Activated CD8-positive, alpha-beta memory T cell treated with anti-CD3 and anti-CD28 coated beads, Interleukin-2, amount 50 U/mL, for 1 hour (primary cell): Measurements from ENCODE around the gene DMTF1.
"Not testable (repeated sequence)": the region's sequence is repeated elsewhere in the genome, so short reads cannot be mapped to it uniquely, and the experiment has no call there.

Experiments used
- DNase-seq: peaks from one replicate; pipeline ENCODE4 v3.0.0-alpha.2; 2020; ENCODE audit errors: extremely low read depth

The DMTF1 gene

DNA sequence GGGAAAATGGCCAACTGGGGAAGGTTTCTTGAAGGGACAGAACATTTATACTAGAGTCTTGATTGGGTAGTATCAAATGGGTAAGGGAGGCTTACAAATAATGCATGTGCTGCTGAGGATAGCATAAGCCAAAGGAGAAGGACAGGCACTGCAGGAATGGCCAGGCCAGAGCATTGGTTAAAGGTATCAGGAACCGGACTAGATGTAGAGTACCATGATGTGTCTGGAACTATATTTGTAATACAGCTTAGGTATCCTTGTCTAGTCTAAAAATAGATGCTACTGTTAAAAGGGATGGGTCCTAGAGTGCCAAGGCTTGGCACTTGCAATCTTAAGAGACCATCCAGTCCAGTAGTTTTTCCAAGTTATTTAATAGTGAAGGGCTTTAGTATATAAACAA is 47.0 kb downstream of the DMTF1 start:
- DNase-seq: no peak

DNA sequence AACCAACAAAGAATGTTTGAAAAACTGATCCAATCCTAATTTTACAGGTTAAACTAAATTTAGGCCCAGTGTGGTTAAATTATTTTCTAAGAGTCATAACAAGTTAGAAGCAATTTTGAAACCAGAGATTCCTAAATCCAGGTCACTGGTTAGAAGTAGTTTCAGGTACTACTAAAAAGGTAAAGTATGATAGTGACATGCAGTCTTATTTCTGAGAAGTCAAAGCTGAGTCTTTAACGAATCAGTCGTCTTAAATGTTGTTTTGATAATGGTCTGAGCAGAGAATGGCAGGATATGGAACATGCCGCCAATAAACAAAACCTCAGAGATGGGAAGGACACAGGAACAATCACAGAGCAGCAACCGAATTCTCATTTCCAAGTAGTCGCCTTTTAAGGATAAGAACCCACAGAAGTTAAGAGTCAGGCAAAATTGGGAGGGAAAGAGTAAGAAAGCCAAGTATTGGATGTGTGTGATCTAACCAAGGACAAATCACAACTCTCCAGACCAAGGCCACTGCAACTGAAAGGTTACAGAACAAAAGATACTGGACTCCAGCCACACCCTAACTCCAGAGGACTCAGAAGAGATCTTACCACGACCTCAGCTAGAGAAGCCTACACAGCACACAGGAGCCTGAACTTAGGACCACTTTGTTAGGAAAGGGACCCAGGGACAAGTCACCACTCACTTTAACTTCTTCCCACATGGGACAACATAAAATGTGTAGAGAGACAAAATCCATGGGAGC is 47.6 kb downstream of the DMTF1 start:
- DNase-seq: no peak

DNA sequence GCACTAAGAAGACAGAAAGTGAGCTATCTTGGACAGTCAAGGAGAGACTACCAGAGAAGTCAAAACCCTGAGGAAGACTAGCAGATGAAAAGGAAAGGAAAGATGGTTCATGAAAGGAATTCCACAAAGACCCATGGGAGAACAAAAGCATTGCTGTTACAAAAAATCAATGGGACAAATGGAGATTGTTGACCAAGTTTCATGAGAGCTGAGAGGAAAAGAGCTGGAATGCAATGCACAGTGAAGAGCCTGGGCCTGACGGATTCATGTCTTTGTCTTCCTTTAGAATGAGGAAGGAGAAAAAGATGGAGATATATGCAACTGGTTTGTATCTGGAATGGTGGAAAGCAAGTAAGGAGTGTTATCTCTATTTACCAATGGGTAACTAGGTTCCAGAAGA is 50.0 kb downstream of the DMTF1 start:
- DNase-seq: no peak

DNA sequence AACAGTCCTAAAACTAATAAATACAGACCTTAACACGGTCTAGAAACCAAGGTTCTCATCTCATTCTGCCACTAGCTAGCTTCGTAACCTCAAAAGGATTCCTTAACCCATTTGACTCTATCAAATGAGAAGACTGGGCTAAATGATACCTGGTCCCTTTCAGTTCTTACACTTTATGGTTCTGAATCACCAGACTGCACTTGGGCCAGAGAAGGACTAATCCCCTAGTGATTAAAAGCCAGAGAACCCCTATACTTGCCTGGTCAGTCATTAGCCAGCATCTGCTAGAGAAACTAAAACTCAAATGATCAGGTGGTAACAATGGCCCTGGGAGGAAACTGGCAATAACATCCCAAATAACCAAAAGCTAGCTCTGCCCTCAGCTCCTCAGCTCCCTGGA is 50.5 kb downstream of the DMTF1 start:
- DNase-seq: no peak

DNA sequence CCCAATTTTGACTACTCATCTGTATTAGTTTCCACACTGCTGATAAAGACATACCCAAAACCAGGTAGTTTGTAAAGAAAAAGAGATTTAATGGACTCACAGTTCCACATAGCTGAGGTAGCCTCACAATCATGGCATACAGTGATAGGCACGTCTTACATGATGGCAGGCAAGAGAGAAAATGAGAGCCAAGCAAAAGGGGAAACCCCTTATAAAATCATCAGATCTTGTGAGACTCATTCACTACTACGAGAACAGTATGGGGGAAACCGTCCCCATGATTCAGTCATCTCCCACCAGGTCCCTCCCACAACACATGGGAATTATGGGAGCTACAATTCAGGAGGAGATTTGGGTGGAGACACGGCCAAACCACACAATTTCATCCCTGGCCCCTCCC is 51.7 kb downstream of the DMTF1 start:
- DNase-seq: not testable (repeated sequence)

DNA sequence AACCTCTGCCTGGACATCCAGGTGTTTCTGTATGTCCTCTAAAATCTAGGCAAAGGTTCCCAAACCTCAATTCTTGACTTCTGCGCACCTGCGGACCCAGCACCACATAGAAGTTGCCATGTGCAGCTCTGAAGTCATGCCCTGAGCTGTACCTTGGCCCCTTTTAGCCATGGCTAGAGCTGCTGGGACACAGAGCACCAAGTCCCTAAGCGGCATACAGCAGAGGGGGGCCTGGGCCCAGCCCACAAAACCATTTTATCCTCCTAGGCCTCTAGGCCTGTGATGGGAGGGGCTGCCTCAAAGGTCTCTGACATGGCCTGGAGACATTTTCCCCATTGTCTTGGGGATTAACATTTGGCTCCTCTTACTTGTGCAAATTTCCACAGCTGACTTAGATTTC is 52.7 kb downstream of the DMTF1 start:
- DNase-seq: no peak

DNA sequence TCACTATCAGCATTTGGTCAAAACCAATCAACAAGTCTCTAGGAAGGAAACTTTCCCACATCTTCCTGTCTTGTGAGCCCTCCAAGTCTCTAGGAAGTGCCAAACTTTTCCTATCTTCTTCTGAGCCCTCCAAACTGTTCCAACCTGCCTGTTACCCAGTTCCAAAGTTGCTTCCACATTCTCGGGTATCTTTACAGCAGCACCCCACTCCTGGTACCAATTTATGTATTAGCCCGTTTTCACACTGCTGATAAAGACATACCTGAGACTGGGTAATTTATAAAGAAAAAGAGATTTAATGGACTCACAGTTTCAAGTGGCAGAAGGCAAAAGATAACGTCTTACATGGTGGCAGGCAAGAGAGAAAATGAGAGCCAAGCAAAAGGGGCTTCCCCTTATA is 53.4 kb downstream of the DMTF1 start:
- DNase-seq: not testable (repeated sequence)

DNA sequence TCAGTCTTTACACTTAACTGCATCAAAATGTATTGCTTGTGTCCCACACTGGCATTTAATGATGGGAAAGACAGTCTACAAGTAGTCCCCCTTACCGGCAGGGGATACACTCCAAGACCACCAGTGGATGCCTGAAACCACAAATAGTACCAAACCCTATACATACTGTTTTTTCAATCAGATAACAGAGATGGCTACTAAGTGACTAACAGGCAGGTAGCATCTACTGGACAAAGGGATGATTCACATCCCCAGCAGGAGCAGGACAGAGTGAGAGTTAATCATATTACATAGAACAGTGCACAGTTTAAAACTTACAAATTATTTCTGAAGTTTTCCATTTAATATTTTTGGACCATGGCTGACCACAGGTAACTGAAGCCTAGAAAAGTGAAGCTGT is 54.1 kb downstream of the DMTF1 start:
- no peak for DNase-seq

DNA sequence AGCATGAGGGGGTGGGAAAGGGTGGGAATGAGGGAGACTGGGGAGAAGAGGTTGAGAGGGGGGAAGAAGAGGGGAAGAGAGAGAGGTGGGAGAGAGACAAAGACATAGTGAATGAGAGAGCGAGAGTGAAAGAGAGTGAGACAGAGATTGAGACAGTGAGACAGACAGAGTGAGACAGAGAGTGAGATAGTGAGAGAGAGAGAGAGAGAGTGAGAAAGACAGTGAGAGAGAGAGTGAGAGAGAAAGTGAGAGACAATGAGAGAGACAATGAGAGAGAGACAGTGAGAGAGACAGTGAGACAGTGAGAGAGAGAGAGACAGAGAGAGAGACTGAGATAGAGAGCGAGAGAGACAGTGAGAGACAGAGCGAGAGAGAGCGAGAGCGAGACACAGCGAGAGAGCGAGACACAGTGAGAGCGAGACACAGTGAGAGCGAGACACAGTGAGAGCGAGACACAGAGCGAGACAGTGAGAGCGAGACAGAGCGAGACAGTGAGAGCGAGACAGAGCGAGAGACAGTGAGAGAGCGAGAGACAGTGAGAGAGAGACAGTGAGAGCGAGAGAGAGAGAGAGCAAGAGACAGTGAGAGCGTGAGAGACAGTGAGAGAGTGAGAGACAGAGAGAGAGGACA is 57.2 kb downstream of the DMTF1 start:
- no peak for DNase-seq

DNA sequence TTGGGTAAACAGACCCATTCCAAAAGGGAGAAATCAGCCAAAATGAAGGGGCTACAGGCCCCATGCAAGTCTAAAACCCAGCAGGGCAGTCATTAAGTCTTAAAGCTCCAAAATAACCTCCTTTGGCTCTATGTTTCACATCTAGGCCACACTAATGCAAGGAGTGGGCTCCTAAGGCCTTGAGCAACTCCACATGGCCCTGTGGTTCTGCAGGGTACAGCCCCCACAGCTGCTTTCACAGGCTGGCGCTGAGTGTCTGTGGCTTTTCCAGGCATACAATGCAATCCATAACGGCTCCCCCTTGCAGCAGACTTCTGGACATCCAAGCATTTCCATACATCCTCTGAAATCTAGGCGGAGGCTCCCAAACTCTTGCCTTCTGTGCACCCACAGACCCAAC is 58.3 kb downstream of the DMTF1 start:
- no peak for DNase-seq

DNA sequence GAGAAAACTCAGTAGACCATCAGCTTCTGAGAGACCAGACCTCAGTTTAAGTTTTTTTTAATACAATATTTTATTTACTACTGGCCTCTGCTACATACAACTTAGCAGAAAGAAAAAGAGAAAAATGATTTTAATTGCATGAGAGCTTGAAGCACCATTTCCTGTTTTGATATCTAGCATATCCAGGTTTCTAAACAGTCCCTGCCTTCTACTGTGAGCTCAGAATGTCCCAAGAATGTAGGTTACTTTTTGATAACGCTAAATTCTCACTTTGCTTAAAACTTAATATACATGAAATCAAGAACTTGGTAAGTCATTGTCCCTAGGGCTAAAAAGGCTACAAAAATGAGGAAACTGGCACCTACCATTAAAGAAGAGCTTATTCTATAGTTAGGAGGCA is 60.2 kb downstream of the DMTF1 start:
- no peak for DNase-seq

DNA sequence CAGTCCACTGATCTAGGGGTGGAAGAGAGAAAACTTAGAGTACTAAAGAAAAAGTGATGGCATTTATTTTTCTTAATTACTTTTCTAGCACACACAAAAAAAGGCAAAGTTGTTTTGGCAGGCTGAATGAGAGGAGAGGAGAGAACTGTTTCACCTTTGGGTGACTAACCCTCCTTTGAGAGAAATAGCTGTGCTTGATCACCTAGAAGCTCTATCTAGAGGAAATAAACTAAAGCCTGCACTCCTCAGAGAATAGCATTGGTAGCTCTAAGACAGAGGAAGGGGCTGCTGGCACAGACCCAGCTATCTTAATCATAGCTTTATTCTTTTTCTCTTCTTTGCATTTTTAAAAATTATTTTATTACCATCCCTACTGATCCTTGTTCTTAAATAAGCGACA is 61.0 kb downstream of the DMTF1 start:
- no peak for DNase-seq

DNA sequence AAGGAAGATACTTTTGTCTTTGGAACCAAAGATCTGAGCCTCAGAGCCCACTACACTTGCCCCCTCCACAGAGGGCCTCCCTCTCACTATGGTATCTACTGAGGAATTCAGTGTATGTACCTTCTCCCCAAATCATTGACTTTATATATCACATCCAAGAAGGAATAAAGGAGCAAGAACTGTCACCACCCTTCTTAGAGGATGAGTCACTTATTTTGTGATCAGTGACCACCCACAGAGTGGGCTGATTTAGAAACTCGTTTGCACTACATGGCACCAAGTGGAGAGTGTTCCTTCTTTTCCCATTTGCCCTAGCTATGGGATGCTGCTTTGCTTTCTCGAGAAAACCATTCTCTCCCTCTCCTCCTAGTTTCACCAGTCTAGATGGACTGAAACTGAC is 61.6 kb downstream of the DMTF1 start:
- no peak for DNase-seq

DNA sequence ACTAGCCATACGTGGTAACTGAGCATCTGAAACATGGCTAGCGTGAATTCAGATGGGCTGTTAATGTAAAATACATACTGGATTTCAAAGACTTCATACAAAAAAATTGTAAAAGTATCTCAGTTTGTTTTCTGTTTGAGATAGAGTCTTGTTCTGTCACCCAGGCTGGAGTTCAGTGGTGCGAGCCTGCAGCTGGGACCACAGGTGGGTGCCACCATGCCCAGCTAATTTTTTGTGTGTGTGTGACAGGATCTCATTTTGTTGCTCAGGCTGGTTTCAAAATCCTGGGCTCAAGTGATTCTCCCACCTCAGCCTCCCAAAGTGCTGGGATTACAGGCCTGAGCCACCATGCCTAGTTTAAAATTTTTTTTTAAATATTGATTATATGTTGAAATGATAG is 62.8 kb downstream of the DMTF1 start:
- DNase-seq: no peak

DNA sequence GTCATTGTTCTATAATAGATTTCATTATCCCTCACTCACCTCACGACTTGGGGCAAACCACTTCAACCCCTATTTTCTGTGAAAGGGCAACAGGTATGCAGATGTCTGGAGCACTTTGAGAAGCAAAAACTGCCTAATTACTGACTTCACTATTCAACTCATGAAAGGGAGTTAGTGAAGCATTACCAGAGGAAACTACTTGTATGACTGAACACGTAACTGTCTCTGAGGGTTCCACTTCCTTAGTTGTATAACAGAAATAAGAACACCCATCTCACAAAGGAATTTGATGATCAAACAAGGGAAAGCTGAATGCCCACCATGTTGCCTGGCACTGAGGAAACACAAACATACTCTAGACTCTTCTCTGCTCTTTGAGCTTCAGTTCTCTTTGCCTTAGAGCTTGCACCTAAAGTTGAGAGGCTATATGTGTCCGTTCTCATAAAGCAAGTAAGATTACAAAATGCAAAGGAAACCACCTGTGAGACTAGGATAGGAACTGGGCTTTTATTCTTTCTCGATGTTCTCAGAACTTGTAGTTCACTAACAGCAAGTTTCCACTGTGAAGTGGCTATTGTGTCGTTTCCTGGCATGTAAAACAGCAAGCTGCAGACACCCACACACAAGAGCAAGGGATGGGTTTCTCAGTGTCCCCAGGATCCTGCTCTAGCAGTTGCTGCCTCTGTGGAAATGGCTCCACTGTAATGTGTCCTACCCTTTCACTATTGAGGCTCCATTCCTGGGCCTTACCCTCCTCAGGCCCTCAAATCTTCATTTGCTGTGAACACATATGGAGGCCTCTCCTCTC is 64.7 kb downstream of the DMTF1 start:
- DNase-seq: no peak

DNA sequence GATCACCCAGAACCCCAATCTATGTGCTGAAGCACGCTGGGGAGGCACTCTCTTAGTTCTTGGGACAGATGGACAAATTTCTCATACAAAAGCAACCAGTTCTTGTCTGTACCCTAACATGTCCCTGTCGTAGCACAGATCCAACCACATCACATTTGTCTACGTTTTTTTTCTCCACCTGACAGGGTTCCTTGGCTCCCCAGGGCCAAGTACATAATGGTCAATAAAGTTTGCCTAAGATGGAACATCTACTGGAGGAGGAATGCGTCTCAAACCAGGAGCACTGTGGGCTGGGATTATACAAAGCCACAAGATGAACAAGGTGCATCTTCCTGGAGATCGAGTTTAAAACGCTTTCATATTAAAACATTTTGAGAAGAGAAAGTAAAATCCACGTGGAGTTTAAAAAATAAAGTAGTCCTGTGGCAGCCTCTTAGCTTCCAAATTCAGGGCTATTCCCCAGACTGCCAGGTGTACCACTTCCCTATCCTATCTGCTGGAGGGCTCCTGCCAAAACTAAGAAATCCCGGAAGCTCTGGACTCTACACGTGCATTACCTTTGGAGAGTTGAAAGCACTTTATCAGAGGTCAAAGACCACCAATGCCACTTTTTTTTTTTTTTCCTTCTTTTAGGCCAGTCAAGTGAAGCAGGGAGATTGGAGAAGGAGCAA is 65.9 kb downstream of the DMTF1 start:
- DNase-seq: no peak

DNA sequence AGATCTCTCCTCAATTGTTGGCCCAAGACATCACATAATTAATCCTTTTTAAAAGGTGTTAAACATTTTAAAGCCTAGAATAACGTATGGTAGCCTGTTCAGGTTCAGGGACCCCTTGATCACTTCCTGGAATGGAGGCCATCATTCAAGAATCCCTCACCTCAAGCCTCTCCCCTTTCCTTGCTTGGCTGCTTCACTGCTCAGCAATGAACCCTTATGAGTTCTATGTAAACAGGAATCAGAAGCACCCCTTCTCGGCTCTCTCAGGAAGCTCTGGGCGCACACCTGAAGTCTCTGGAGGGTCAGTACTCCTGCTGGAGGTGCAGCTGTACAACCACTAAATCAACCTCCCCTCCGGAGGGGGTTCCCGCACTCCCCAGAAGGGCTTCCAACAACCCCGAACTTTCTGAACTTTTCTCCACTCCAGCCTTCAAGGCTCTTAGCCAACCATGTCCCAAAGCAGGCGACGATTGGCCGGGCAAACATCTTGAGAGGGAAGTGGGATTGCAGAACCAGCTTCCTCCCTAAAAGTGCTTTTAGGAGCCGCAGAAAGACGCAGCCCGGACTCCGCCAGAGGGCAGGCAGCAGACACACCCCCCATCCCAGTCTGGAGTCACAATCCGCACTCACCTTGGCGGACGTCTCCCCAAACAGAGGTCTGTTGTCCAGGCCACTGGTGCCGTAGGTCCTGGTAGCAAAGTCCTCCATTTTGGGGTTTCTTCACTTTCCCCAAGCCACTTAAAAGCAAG is 66.7 kb downstream of the DMTF1 start:
- no peak for DNase-seq

DNA sequence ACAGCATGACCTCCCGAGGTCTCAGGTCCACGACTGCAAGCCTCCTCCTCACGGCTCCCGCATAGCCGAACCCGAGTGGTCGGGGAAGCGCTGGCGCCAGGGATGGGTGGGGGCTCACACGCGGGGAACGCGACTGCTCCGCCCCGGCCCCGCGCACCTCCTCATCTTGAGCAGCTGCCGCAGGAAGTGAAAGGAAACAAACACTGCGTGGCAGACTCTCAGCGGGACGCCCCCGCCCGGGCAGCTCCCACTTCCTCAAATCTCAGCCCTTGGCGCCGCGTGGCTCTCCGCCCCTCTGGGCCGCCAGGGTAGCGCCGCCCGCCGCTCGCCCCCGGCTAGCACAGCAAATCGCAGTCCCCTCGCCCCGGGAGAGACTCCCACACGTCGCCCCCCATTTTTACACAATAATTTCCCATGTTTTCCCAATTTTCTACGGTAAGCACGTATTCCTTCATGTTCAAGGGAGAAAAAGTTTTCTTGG is 67.3 kb downstream of the DMTF1 start, which contains the start of gene TMEM243:
TSS of gene TMEM243 (minus strand) at position 188 of the 481 bp plus-strand sequence. CDS start 229 bp downstream, outside the sequence.
- peak; percentile 66 for DNase-seq

DNA sequence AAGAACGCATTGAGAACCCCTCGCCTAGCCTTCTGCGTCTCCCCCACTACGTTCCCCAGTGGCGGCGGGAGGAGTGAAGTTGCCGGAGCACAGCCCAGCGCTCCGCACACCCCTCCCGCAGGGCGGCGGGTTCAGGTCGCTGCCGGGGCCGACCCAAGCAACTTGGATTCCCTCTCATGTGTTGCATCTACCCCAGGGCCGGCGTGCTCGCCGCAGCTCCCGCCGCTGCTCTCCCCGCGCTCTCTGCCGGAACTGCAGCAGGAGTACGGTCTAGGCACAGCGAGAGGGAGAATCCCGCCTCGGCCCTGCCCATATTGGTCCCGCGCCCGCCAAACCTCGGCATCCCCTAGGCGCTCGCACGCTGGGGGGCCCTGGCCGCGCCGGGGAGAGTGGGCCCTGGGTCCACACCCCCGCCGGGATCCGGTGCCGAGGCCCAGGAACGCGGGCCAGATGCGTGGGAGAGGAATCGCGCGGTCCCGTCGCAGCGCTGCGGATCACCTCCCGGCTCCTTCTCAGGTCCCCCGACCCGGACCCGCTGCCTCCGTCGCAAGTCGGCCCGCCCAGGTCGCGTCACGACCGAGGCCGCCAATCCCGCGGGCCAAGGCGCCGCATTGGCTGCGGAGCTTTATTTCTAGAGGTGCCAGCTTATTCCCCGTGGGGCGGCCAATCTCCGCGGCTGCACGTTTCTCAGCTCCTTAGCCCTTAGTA is 67.9 kb downstream of the DMTF1 start:
- DNase-seq: no peak

DNA sequence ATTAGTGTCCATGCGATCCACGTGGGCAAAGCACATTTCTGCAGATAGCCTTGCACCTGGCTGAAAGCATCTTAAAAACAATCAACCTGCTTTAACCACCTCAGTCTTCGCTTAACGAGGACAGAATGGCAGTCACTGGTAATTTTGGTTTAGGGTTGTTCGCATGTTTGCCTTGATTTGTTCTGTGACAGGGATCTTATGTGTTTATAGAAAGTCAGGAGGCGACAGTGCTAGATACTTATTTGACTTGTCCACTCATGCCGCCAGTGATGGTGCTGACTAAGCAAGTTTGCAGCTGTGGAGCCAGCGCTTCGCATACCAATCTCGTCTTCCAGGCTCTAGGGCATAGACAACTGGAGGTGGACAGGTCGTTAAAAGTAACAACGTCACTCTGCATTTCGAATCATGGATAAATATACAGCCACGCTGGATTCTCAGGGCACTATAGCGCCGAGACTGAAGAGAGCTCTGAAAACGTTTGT is 68.5 kb downstream of the DMTF1 start:
- DNase-seq: no peak

DNA sequence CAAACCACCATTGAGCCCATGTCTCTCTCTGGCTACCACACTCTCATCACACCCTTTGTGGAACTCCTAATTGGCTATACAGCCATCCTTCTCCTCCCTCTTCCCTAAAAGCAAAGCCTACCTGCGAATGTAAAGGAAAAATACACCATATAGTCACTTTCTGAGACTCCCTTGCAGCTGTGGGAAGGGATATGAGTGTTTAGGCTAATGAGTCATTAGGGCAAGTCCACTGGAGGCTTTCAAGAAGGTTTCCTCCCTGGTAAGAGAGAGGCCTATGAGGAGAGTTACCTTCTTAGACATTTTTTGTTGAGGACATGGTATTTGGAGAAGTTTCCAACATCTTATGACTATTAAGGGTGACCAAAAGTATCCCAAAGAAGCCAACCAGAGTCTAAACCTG is 71.4 kb downstream of the DMTF1 start:
- DNase-seq: no peak
